Natural killer cell (primary cell): Measurements from ENCODE around the gene THY1. TPM values are rescaled to one million over a fixed set of nuclear protein-coding genes. Genes with fewer than 3 reads are reported as not detected.

Source experiments
- ATAC-seq, 3 donors: fragments of 150-1000 bp in 2 of 3; fragments of 200-7000 bp in 1 of 3; cut with Tn5 transposase; 1 replicate in 1 of 3; 2 replicates in 2 of 3; pipeline ENCODE4 v1.10.0; 2021; ENCODE audit warnings: mild to moderate bottlenecking in 2 of 3, moderate library complexity in 2 of 3
- DNase-seq, 2 donors: peaks; one replicate each; pipeline versions ENCODE4 v3.0.0 to v3.0.0-alpha.2; 2013 to 2021; ENCODE audit warnings: mixed read lengths in 1 of 2
- H3K27ac ChIP-seq: one replicate; pipeline ENCODE4 v1.5.1; 2013; ENCODE audit warnings: mild to moderate bottlenecking, low read length
- H3K27me3 ChIP-seq: one replicate; pipeline ENCODE4 v1.6.1; 2013; ENCODE audit warnings: low read length; ENCODE audit not compliant: control insufficient read depth, insufficient read depth
- H3K36me3 ChIP-seq: one replicate; pipeline ENCODE4 v1.6.1; 2013; ENCODE audit warnings: low read length; ENCODE audit not compliant: control insufficient read depth, insufficient read depth
- H3K4me1 ChIP-seq: one replicate; pipeline ENCODE4 v1.6.1; 2013; ENCODE audit warnings: low read length; ENCODE audit not compliant: control insufficient read depth, insufficient read depth
- H3K4me3 ChIP-seq: one replicate; pipeline ENCODE4 v1.5.1; 2013; ENCODE audit warnings: low read length
- H3K9me3 ChIP-seq: one replicate; pipeline ENCODE4 v1.6.1; 2013; ENCODE audit warnings: low read length; ENCODE audit not compliant: control insufficient read depth, insufficient read depth
- H3K27ac Mint-ChIP-seq, 2 donors: one replicate each; pipeline ENCODE4 v1.8.0; 2022; ENCODE audit warnings: mild to moderate bottlenecking in 2 of 2, mixed read lengths in 2 of 2, moderate library complexity in 1 of 2
- H3K27me3 Mint-ChIP-seq, 2 donors: one replicate each; pipeline ENCODE4 v1.8.0; 2022; ENCODE audit warnings: low read depth in 2 of 2, mixed read lengths in 2 of 2
- H3K36me3 Mint-ChIP-seq: one replicate; pipeline ENCODE4 v1.8.0; 2022; ENCODE audit warnings: mixed read lengths
- H3K4me1 Mint-ChIP-seq, 2 donors: one replicate each; pipeline ENCODE4 v1.8.0; 2022; ENCODE audit warnings: mixed read lengths in 2 of 2
- H3K4me3 Mint-ChIP-seq: one replicate; pipeline ENCODE4 v1.8.0; 2022; ENCODE audit warnings: mild to moderate bottlenecking, moderate library complexity, mixed read lengths
- H3K9me3 Mint-ChIP-seq, 2 donors: one replicate each; pipeline ENCODE4 v1.8.0; 2022; ENCODE audit warnings: mixed read lengths in 2 of 2
- CTCF ChIP-seq: fragments of 200-600 bp; IDR thresholded peaks from one replicate; pipeline ENCODE4 v1.8.0; 2022; ENCODE audit warnings: antibody characterized with exemption
- WGBS: methylation state at CpG from one replicate; pipeline ENCODE4 v1.1.7; 2013; ENCODE audit warnings: missing lambda C conversion rate; ENCODE audit not compliant: insufficient coverage; 5-methylcytosine and 5-hydroxymethylcytosine counted together
- intact Hi-C: fragments of 100-400 bp; cut with micrococcal nuclease; formaldehyde crosslinking; loops from one replicate; pipeline ENCODE4 v1.14.2; 2022
- total RNA-seq, 4 donors: library from RNA; stranded (reverse); fragments of 120-200 nt in 1 of 4; gene quantifications; one replicate each; pipeline versions ENCODE4 v1.2.3 to v1.2.4, GENCODE V29; 2013 to 2022

Gene THY1
- total RNA-seq, 3 donors from 2014 or later (not counting 1 experiment from before 2014, with no cell fraction given): not detected

GRCh38 chr11:119421941-119422808 is 797 bp downstream of the THY1 start:
- intact Hi-C loops: no loop called here
- Histone ChIP-seq H3K4me1 (peaks cover 16% of the 10 kb centered on the region), H3K27me3 (peaks cover 23% of the 10 kb centered on the region), H3K9me3 (no peaks in the 10 kb centered on the region), H3K27ac (no peak overlapping the region), H3K4me3 (no peak overlapping the region), H3K36me3 (no peaks in the 10 kb centered on the region)
- Mint-ChIP-seq H3K27ac (no peak overlapping the region), H3K4me3 (peak overlapping the region; percentile 45), H3K27me3 (peaks cover 44 to 54% of the 10 kb centered on the region in 2 donors), H3K36me3 (no peaks in the 10 kb centered on the region), H3K9me3 (no peaks in the 10 kb centered on the region), H3K4me1 (peaks cover 11 to 12% of the 10 kb centered on the region in 2 donors)
- WGBS: 2% methylated on average over 49 of the region's 49 CpGs
- TF ChIP-seq CTCF: no peak
- DNase-seq (no peak), ATAC-seq (peak in 1 of 3 donors; percentile 24)

- H3K4me1 Mint-ChIP-seq: peaks cover 10 to 11% of the 10 kb centered on the region in 2 donors
- H3K4me3 ChIP-seq: no peak overlapping the region
- no peaks in the 10 kb centered on the region for H3K36me3 Mint-ChIP-seq
- ATAC-seq: no peak
- 75% methylated on average over 5 of the region's 8 CpGs for WGBS
- H3K27me3 ChIP-seq: peaks cover 23% of the 10 kb centered on the region
- peaks cover 16% of the 10 kb centered on the region for H3K4me1 ChIP-seq
- no peak overlapping the region for H3K27ac ChIP-seq
- H3K27me3 Mint-ChIP-seq: peaks cover 44 to 54% of the 10 kb centered on the region in 2 donors
- no peak overlapping the region for H3K27ac Mint-ChIP-seq
- H3K4me3 Mint-ChIP-seq: no peak overlapping the region
- no peaks in the 10 kb centered on the region for H3K9me3 Mint-ChIP-seq
- DNase-seq: no peak
- no peaks in the 10 kb centered on the region for H3K9me3 ChIP-seq
- H3K36me3 ChIP-seq: no peaks in the 10 kb centered on the region
- intact Hi-C loops: no loop called here
- no peak for TF ChIP-seq CTCF
Observed at GRCh38 chr11:119421351-119421750, 1.6 kb downstream of the THY1 start.

- Histone ChIP-seq H3K27me3 (peaks cover 23% of the 10 kb centered on the region), H3K4me3 (no peak overlapping the region), H3K27ac (no peak overlapping the region), H3K36me3 (no peaks in the 10 kb centered on the region), H3K4me1 (peaks cover 16% of the 10 kb centered on the region), H3K9me3 (no peaks in the 10 kb centered on the region)
- Mint-ChIP-seq H3K27me3 (peaks cover 48 to 54% of the 10 kb centered on the region in 2 donors), H3K36me3 (no peaks in the 10 kb centered on the region), H3K4me3 (no peak overlapping the region), H3K27ac (no peak overlapping the region), H3K4me1 (peaks cover 7 to 11% of the 10 kb centered on the region in 2 donors), H3K9me3 (no peaks in the 10 kb centered on the region)
- 97% methylated on average over 8 of the region's 8 CpGs for WGBS
- no peak for TF ChIP-seq CTCF
- DNase-seq (no peak), ATAC-seq (no peak)
- intact Hi-C loops: no loop called here
Observed at GRCh38 chr11:119420631-119421030, 2.3 kb downstream of the THY1 start.
